Astrocyte (in vitro differentiated cells and primary cell): ENCODE data around the gene EDC3. TPM values are rescaled to one million over a fixed set of nuclear protein-coding genes. Genes with fewer than 3 reads are reported as not detected.
A peak's percentile ranks its signal among the peaks of the same experiment; 100 is the strongest.

Experiments used
- DNase-seq: peaks from one replicate; pipeline ENCODE4 v3.0.0-alpha.2; 2010; ENCODE audit warnings: low read depth
- FAIRE-seq: peaks from 2 replicates; lab custom pipeline; 2011; peaks lifted over from hg19 to GRCh38; lab: Jason Lieb, UNC
- H2AFZ ChIP-seq: 2 replicates; pipeline ENCODE4 v1.6.0; 2012; ENCODE audit warnings: low read depth, low read length, inconsistent platforms
- H3K27ac ChIP-seq: 2 replicates; pipeline ENCODE4 v1.5.1; 2011; ENCODE audit warnings: low read depth, low read length, inconsistent platforms
- H3K27me3 ChIP-seq: 2 replicates; pipeline ENCODE4 v1.6.0; 2011; ENCODE audit warnings: low read length, inconsistent platforms; ENCODE audit not compliant: insufficient read depth
- H3K36me3 ChIP-seq: 2 replicates; pipeline ENCODE4 v1.5.1; 2011; ENCODE audit warnings: low read length, inconsistent platforms; ENCODE audit not compliant: insufficient read depth
- H3K4me1 ChIP-seq: 2 replicates; pipeline ENCODE4 v1.5.1; 2011; ENCODE audit warnings: low read length, inconsistent platforms; ENCODE audit not compliant: insufficient read depth
- H3K4me2 ChIP-seq: 2 replicates; pipeline ENCODE4 v1.6.0; 2012; ENCODE audit warnings: low read length, inconsistent platforms
- H3K4me3 ChIP-seq: 2 replicates; pipeline ENCODE4 v1.5.1; 2011; ENCODE audit warnings: low read depth, mild to moderate bottlenecking, low read length, inconsistent platforms; ENCODE audit not compliant: insufficient read depth
- H3K79me2 ChIP-seq: 2 replicates; pipeline ENCODE4 v1.6.0; 2012; ENCODE audit warnings: mild to moderate bottlenecking, low read length, inconsistent platforms; ENCODE audit not compliant: insufficient read depth
- H3K9ac ChIP-seq: 2 replicates; pipeline ENCODE4 v1.6.0; 2012; ENCODE audit warnings: mild to moderate bottlenecking, low read length, inconsistent platforms
- H3K9me3 ChIP-seq: 2 replicates; pipeline ENCODE4 v1.5.1; 2012; ENCODE audit warnings: low read depth, mild to moderate bottlenecking, low read length, inconsistent platforms; ENCODE audit not compliant: insufficient read depth
- H4K20me1 ChIP-seq: 2 replicates; pipeline ENCODE4 v1.6.0; 2012; ENCODE audit warnings: low read length, inconsistent platforms; ENCODE audit not compliant: insufficient read depth
- H3K27ac Mint-ChIP-seq: one replicate; pipeline ENCODE4 v1.8.0; 2021; ENCODE audit warnings: mild to moderate bottlenecking, mixed read lengths; ENCODE audit not compliant: unreplicated experiment
- H3K27me3 Mint-ChIP-seq: one replicate; pipeline ENCODE4 v1.8.0; 2021; ENCODE audit warnings: low read depth, mixed read lengths; ENCODE audit not compliant: unreplicated experiment
- H3K36me3 Mint-ChIP-seq: one replicate; pipeline ENCODE4 v1.8.0; 2021; ENCODE audit warnings: low read depth, mixed read lengths; ENCODE audit not compliant: unreplicated experiment
- H3K4me1 Mint-ChIP-seq: one replicate; pipeline ENCODE4 v1.8.0; 2021; ENCODE audit warnings: low read depth, mixed read lengths; ENCODE audit not compliant: unreplicated experiment
- H3K4me3 Mint-ChIP-seq: one replicate; pipeline ENCODE4 v1.8.0; 2021; ENCODE audit warnings: mild to moderate bottlenecking, moderate library complexity, mixed read lengths; ENCODE audit not compliant: unreplicated experiment
- H3K9me3 Mint-ChIP-seq: one replicate; pipeline ENCODE4 v1.8.0; 2021; ENCODE audit warnings: mild to moderate bottlenecking, mixed read lengths; ENCODE audit not compliant: unreplicated experiment
- CTCF ChIP-seq: IDR thresholded peaks from 2 replicates; pipeline ENCODE4 v1.5.1; 2011; ENCODE audit warnings: low read depth, mild to moderate bottlenecking, inconsistent platforms, low read length, moderate library complexity; ENCODE audit not compliant: insufficient read depth
- EZH2 ChIP-seq: IDR thresholded peaks from 2 replicates; pipeline ENCODE4 v1.6.1; 2012; ENCODE audit warnings: mild to moderate bottlenecking, low read length, inconsistent platforms; ENCODE audit not compliant: insufficient read depth
- total RNA-seq: library from RNA; stranded (reverse); gene quantifications from 2 replicates; pipeline ENCODE4 v1.2.1, GENCODE V29; 2021

The EDC3 gene
- total RNA-seq, 1 donor from 2014 or later, result 47.6 TPM

DNA sequence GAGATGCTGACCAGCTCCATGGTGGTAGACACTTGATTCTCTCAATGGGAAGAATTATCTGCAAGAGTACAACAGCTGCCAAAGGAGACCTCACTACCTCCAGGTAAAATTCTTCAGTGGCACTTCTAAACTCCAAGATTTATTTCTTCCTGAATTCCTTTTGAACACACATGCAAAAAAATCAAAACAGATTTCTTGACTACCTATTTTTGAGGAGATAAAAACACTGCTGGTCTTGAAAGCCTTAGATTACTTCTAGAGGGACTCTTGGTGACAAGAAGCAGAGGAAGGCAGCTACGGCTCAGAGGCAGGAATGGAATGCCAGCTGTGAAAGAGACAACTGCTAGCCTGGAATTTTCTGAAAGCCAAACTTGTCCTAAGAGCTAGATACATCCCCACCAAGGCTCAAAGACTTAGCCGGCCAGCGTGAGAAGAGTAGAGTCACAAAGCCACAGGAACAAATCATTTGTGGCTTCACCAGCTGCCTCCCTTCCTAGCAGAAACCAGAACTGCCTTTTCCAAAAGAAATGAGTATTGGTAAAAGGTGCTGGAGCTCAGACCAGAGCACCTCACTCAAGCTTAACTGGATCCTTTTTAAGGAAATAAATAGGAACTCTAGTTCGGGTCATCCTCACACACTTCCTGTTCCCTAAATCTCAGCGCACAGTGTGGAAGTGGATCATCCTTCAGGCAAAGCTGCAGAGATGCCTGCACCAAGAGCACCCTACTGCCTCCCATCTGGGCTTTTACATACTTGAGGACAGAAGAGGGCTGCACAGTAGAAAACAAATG, 47.6 kb downstream of the EDC3 start:
- no peak overlapping the region for H3K9ac ChIP-seq
- H3K79me2 ChIP-seq, result peaks cover 43% of the 10 kb centered on the region
- H3K27ac ChIP-seq, result no peak overlapping the region
- peaks cover 16% of the 10 kb centered on the region for H3K4me1 ChIP-seq
- no peak for DNase-seq
- Mint-ChIP-seq H3K4me1 (peaks cover 21% of the 10 kb centered on the region), H3K27me3 (no peaks in the 10 kb centered on the region), H3K27ac (peak overlapping the region; percentile 19), H3K4me3 (no peak overlapping the region), H3K36me3 (peaks cover 16% of the 10 kb centered on the region), H3K9me3 (no peaks in the 10 kb centered on the region)
- no peak for FAIRE-seq
- H3K27me3 ChIP-seq, result no peaks in the 10 kb centered on the region
- H3K36me3 ChIP-seq, result no peaks in the 10 kb centered on the region
- TF ChIP-seq EZH2 (no peak), CTCF (no peak)
- H3K4me2 ChIP-seq, result no peak overlapping the region
- H3K9me3 ChIP-seq, result no peaks in the 10 kb centered on the region
- H2AFZ ChIP-seq, result no peak overlapping the region
- peaks cover 67% of the 10 kb centered on the region for H4K20me1 ChIP-seq
- no peak overlapping the region for H3K4me3 ChIP-seq

- DNase-seq (no peak), FAIRE-seq (no peak)
- Histone ChIP-seq H2AFZ (no peak overlapping the region), H3K4me1 (peaks cover 24% of the 10 kb centered on the region), H3K79me2 (peaks cover 52% of the 10 kb centered on the region), H3K27me3 (no peaks in the 10 kb centered on the region), H4K20me1 (peaks cover 68% of the 10 kb centered on the region), H3K27ac (no peak overlapping the region), H3K4me2 (no peak overlapping the region), H3K4me3 (no peak overlapping the region), H3K36me3 (no peaks in the 10 kb centered on the region), H3K9me3 (no peaks in the 10 kb centered on the region), H3K9ac (no peak overlapping the region)
- no peaks in the 10 kb centered on the region for H3K9me3 Mint-ChIP-seq
- TF ChIP-seq CTCF, result no peak
- TF ChIP-seq EZH2, result no peak
- no peak overlapping the region for H3K4me3 Mint-ChIP-seq
- H3K4me1 Mint-ChIP-seq, result peaks cover 34% of the 10 kb centered on the region
- no peaks in the 10 kb centered on the region for H3K27me3 Mint-ChIP-seq
- H3K36me3 Mint-ChIP-seq, result peaks cover 14% of the 10 kb centered on the region
- H3K27ac Mint-ChIP-seq, result peak overlapping the region; percentile 4
These were observed 49.3 kb downstream of the EDC3 start for GRCh38 chr15:74646480-74646879.

DNA sequence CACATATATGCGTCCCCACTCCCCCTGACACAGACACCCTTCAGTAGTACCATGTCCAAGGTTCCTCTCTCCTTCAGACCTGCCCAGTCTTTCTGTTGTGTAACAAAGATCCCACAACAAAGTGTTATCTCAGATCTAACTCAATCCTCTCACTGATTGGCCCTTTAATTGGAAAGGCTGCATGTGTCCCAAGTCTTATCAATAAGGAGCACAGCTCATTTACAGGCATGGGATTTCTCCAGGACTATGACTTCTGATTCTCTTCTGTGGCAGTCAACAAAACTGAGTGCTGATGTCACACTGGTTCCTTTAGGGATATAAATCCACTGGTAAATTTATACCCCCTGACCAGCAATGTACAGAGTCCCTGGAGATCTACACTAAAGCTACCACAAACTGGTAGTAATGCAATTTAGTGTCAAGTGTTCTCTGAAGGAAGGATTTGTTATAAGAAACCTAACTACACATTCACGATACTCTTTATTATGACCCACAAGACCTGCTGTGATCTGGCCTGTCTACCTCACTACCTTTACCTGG, 52.1 kb downstream of the EDC3 start:
- H2AFZ ChIP-seq, result no peak overlapping the region
- H3K4me3 ChIP-seq, result no peak overlapping the region
- H3K9me3 ChIP-seq, result no peaks in the 10 kb centered on the region
- H3K79me2 ChIP-seq, result peaks cover 57% of the 10 kb centered on the region
- TF ChIP-seq EZH2 (no peak), CTCF (no peak)
- peaks cover 18% of the 10 kb centered on the region for H3K4me1 ChIP-seq
- Mint-ChIP-seq H3K27ac (peak overlapping the region; percentile 96), H3K4me3 (no peak overlapping the region), H3K36me3 (peaks cover 13% of the 10 kb centered on the region), H3K4me1 (peaks cover 31% of the 10 kb centered on the region), H3K27me3 (no peaks in the 10 kb centered on the region), H3K9me3 (no peaks in the 10 kb centered on the region)
- H3K27me3 ChIP-seq, result no peaks in the 10 kb centered on the region
- no peak overlapping the region for H3K9ac ChIP-seq
- peaks cover 60% of the 10 kb centered on the region for H4K20me1 ChIP-seq
- H3K4me2 ChIP-seq, result peak overlapping the region; percentile 51
- peak overlapping the region; percentile 25 for H3K27ac ChIP-seq
- no peak for DNase-seq
- FAIRE-seq, result no peak
- peaks cover 10% of the 10 kb centered on the region for H3K36me3 ChIP-seq
